Measurements from ENCODE around the gene WNT3. TPM values are rescaled to one million over a fixed set of nuclear protein-coding genes. Genes with fewer than 3 reads are reported as not detected.

Gene WNT3
- total RNA-seq, 1 donor from 2014 or later: 1.0 TPM

DNA sequence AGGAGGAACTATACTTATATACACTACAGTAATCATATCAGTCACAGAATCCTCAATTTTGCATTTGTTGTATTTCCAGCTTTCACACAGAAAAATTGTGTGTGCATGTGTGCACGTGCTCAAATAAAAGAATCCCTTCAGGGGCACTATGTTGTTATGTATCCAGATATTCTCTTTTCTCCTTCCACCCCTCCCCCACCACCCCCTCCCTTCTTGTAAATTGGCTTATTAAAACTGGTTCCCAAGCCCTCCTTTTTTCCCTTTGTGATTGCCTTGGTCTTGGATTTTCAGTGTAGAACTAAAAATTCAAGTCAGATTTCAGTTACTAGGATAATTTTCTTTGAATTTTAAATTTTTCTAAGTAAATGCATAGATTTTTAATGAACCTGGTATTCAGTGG lies 86.3 kb downstream of the WNT3 start:
- no peak for DNase-seq (ENCODE audit: low spot score)

DNA sequence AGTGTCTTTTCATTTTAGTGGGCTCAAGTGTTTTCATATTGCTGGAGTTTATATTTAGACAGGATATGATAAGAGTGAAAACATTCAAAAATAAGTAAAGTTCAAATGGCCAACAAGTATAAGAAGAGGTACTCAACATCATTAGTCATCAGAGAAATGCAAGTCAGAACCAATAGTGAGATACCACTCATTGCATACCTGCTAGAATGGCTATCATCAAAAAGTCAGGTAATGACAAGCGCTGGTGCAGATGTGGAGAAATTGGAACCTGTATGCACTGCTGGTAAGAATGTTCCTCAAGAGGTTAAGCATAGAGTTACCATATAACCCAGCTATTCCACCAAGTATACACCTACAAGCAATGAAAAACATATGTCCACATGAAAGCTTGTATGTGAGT lies 87.8 kb downstream of the WNT3 start:
- DNase-seq (ENCODE audit: low spot score): no peak

DNA sequence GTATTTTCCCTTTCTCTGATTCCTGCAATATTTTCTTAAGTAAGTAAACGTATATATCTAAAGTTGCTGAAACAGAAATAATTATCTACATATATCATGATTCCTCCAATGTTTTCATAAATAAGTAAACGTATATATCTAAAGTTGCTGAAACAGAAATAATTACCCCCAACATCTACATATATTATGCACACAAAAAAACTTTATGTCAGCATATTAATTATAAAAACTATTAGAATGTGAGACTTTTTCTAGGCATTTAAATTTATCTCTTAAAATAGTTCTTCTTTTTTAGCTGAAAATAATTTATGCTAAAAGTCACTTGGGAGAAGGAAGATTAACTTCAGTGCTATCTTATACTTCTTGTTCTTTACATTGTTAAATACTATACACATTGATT lies 88.5 kb downstream of the WNT3 start:
- no peak for DNase-seq (ENCODE audit: low spot score)

DNA sequence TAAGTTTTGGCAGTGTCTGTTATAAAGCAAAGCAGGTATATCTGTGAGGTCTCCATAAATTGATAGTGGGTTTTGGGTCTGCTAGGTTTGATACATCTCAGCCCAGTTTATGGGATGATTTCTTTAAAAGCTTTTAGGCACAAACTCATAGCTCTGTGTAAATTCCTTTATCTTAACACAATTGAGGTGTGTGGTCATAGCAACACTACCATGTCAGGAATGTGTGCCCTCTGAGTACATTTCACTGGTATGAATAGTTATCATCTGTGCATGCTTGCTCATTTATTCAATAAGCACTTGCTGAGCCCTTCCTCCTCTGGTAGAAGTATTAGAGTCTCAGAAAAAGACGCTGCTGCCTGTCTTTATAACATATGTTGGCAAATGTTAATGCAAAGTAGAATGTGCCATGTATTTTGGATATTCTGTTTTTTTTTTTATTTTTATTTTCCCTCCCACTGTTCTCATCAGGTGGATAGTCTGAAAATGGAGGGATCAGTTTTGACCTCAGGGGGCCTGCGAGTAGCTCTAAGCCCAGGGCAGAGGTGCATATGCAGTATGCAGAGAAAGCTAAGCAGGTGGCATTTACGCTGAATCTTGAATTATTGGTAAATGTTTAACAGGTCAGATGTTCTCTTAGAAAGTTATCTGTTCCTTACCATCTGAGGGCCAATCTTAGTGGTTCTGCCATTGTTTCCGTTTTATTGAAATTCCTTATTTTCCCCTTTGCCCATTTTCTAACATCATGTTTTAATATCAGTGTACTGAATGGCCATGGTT lies 90.7 kb downstream of the WNT3 start:
- no peak for DNase-seq (ENCODE audit: low spot score)

DNA sequence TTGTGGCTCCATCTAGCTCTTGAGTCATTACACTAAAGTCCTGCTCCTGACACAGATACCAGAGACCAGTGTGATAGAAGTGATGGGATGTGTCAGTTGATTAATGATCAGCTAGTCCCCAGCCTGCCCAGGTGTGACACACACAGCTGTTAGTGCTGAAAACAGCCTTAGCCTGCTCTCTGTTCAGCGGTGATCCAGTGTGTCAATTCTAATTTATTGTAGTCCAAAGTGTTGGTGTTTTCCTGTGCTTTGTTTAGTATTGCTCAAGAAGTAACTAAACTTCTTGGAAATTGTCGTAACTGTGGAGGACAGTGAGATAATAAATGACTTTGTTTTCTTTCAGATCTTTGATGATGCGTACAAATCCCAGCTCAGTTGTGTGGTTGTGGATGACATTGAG lies 92.3 kb downstream of the WNT3 start:
- no peak for DNase-seq (ENCODE audit: low spot score)

DNA sequence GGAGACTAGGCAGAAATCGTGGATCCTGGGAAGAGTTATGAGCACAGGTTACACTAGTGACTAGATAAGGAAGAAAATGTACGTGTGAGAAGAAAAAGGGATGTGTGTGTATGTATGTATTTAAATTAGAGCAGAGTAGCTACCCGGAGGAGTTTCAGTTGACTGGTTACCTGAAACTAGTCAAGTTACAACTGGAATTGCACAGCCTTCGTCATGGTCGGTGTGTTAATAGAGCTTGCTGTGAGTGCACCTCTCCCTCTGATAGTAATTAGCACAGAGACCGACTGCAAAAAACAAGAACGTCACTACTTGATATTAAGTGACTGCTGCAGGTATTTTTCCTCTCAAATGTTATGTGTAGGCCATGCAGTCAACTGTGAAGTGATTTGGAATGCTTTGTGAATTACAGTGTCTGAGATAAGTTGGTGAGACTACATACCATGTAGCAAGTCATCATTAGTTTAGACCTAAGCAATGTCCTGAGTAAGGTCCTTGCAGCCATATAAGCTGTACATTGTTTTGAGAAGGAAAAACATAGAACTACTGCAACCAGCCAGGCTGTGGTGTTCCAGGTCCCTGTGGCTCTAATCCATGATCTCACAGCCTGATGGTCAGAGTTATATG lies 95.7 kb downstream of the WNT3 start:
- no peak for DNase-seq (ENCODE audit: low spot score)

DNA sequence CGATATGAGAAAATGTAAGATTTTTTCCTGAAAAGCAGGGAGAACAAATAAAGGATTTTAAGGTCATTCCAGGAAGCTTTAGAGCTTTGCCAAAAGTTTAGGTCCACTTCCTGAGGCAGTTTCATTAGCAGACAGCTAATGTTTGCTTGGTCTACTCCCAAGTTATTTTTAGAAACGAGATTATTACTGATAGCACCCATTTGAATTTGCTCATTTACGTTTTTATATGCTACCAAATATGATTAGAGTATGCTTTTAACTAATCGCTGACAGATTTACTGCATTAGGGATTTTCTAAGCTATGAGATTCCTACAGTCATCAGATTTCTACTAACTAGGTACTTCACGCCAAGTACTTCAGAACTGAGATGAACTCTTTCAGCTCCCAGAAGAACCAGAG lies 98.1 kb downstream of the WNT3 start:
- DNase-seq (ENCODE audit: low spot score): no peak

DNA sequence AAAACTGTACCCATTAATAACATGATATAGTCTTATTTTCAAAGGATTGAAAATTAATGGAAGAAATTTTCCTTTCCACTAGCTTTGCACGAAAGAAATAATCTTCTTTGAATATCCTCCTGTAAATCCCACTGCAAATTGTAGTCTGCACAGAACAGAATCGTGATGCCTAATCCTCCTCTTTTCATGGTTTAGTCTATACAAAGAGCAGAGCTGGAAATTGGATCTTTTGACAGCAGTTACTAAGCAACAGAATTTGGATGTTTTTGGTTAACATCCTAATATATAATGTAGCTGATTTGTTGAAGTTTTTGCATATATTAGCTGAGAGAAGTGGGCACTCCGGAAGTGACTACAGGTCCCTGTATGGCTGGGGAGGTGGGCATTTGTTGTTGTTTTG lies 98.6 kb downstream of the WNT3 start:
- no peak for DNase-seq (ENCODE audit: low spot score)

DNA sequence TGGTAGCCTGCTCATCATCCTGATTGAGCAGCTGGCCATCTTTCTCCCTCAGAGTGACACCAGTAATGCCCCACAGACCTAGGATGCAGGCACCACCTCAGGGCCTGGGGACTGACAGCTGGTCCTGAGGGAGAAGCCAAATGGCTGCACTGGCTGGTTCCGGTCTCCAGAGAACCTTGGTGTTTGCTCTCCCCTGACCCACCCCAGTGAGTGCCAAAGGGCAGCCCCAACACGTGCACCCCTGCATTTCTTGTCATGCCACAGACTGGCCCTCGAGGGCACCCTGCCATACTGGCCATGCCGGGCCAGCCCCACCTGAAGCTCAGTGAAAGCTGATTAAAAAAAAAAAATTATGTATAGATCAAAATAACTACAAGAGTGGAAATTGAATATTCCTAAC lies 100.5 kb downstream of the WNT3 start:
- no peak for DNase-seq (ENCODE audit: low spot score)

Other genes with a start within 250 kb of the WNT3 start
- gene ARL17A, start 239.0 kb downstream of the WNT3 start, total RNA-seq: 46.3 TPM
- 76.7 TPM for gene NSF, start 228.0 kb downstream of the WNT3 start, total RNA-seq
- gene WNT9B, start 32.9 kb upstream of the WNT3 start, total RNA-seq: 1.1 TPM
- 66.1 TPM for gene GOSR2, start 104.5 kb upstream of the WNT3 start, total RNA-seq
- gene RPRML, start 160.6 kb upstream of the WNT3 start, total RNA-seq: not detected

All from ureter (tissue), 1 donor.